ENCODE data around the gene NOL9. TPM values are rescaled to one million over a fixed set of nuclear protein-coding genes. Genes with fewer than 3 reads are reported as not detected.
A peak's percentile ranks its signal among the peaks of the same experiment; 100 is the strongest.

NOL9 gene
- total RNA-seq, 1 donor from 2014 or later = 14.2 TPM

DNA sequence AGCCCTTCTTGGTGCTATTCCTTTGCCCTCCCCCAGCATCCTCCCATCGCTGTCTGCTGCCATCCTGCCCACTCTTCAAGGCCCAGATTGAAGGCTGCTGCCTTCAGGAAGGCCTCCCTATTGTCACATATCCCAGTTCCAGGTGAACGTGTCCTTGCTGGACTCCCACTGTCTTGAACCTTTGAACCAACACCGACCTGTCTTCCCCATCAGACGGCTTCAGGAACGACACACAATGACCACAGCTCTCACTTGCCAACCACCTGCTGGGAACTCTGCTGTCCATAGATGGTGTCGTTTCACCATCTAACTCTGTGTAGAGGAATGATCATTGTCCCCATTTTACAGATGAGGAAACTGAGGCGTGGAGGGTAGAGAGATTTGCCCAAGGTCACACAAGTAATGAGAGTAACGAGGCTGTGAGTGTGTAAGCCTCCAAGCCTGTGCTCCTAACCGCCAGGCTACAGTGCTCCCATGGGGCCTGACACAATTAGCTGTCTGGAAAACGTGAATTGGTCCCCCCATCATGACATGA, 53.0 kb downstream of the NOL9 start:
- Histone ChIP-seq H3K36me3 (ENCODE audit: control insufficient read depth, insufficient read depth, low read length) (no peaks in the 10 kb centered on the region), H3K4me3 (ENCODE audit: low read depth, low read length) (no peak overlapping the region), H3K27me3 (ENCODE audit: control insufficient read depth, insufficient read depth, low read length) (peaks cover 3% of the 10 kb centered on the region)
- TF ChIP-seq, protein P1, sequence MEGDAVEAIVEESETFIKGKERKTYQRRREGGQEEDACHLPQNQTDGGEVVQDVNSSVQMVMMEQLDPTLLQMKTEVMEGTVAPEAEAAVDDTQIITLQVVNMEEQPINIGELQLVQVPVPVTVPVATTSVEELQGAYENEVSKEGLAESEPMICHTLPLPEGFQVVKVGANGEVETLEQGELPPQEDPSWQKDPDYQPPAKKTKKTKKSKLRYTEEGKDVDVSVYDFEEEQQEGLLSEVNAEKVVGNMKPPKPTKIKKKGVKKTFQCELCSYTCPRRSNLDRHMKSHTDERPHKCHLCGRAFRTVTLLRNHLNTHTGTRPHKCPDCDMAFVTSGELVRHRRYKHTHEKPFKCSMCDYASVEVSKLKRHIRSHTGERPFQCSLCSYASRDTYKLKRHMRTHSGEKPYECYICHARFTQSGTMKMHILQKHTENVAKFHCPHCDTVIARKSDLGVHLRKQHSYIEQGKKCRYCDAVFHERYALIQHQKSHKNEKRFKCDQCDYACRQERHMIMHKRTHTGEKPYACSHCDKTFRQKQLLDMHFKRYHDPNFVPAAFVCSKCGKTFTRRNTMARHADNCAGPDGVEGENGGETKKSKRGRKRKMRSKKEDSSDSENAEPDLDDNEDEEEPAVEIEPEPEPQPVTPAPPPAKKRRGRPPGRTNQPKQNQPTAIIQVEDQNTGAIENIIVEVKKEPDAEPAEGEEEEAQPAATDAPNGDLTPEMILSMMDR (IDR thresholded peaks at IDR 0.05; ENCODE audit: insufficient read depth, low read length, severe bottlenecking) = no peak
- DNase-seq (ENCODE audit: low read depth) (no peak), FAIRE-seq (no peak)

DNA sequence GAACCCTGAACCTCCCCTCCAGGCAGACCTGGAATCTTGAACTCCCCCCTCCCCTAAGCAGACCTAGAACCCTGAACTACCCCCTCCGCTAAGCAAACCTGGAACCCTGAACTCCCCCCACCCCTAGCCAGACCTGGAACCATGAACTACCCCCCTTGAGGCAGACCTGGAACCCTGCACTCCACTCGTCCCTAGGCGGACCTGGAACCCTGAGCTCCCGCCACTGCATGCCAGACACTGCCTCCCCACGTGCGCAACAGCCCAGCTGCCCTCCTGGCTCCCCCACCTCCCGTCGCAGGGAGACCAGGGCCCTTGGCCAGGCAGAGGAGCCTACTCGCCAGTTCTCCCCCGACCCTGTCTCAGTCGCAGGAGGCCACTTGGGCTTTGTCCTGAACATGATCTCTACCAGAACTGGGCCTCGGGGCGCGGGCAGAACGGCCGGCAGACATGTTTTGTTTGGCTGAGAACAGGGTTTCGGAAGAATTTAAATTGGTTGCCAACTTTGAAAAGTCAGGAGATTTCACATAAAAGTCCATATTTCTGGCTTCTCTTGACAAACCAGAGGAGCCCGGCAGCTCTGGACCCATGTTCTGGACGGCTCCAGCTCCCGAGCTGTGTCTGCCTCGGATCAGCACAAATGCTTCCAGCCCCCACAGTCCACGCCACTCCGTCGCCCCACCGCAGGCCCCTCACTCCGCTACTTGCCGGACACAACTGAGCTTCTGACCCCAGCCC, 53.6 kb downstream of the NOL9 start:
- Histone ChIP-seq H3K4me3 (ENCODE audit: low read depth, low read length) (no peak overlapping the region), H3K27me3 (ENCODE audit: control insufficient read depth, insufficient read depth, low read length) (peaks cover 3% of the 10 kb centered on the region), H3K36me3 (ENCODE audit: control insufficient read depth, insufficient read depth, low read length) (no peaks in the 10 kb centered on the region)
- TF ChIP-seq, protein P1 (IDR thresholded peaks at IDR 0.05; ENCODE audit: insufficient read depth, low read length, severe bottlenecking) = no peak
- DNase-seq (ENCODE audit: low read depth) (no peak), FAIRE-seq (no peak)

DNA sequence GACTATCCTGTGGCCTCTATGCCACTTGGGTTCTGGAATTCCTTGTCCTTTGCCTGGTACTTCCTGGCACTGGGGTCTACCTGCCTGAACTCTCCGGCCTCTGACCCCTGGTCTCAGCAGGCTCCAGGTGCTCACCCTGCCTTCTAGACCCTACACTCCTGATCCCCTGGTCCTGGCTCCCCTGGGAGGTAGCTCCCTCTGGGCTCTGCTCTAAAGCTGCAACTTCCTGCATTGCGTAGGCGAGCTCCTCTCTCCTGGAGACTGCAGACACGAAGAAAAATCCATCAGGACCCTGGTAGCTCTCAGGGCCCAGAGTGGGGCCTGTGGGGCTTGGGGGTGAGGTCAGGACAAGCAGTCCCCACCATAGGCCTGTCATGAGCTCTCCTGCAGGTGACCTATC, 55.0 kb downstream of the NOL9 start:
- FAIRE-seq (no peak), DNase-seq (ENCODE audit: low read depth) (no peak)
- Histone ChIP-seq H3K27me3 (ENCODE audit: control insufficient read depth, insufficient read depth, low read length) (peaks cover 3% of the 10 kb centered on the region), H3K4me3 (ENCODE audit: low read depth, low read length) (no peak overlapping the region), H3K36me3 (ENCODE audit: control insufficient read depth, insufficient read depth, low read length) (no peaks in the 10 kb centered on the region)
- TF ChIP-seq, protein P1 (IDR thresholded peaks at IDR 0.05; ENCODE audit: insufficient read depth, low read length, severe bottlenecking) = no peak

DNA sequence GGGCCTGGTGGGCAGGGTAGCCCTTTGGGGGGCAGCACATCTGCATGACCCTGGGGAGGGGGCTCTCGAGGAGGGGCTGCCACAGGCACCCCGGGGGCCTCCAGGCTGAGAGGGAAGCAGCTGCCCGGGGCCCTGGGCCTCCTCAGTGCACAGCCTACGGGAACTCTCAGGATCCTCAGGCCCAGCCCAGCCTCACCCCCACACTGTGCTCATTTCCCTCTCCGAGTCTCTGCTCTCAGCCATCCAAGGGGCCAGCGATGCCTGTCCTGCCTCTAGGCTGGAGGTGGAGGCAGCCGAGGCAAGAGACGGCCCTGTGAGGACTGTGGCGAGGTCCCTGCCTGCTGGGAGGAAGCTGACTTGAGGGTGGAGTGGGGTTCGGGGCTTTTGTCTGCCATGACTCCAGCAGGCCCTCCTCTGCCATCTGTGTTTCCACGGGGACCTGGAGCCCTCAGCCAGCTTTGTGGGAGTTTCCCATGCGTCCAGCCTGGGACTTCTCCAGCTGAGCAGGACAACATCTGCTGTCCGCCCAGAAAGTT, 55.7 kb downstream of the NOL9 start:
- no peak for DNase-seq (ENCODE audit: low read depth)
- H3K27me3 ChIP-seq (ENCODE audit: control insufficient read depth, insufficient read depth, low read length) = peaks cover 3% of the 10 kb centered on the region
- H3K36me3 ChIP-seq (ENCODE audit: control insufficient read depth, insufficient read depth, low read length) = no peaks in the 10 kb centered on the region
- H3K4me3 ChIP-seq (ENCODE audit: low read depth, low read length) = no peak overlapping the region
- no peak for FAIRE-seq
- TF ChIP-seq, protein P1 (IDR thresholded peaks at IDR 0.05; ENCODE audit: insufficient read depth, low read length, severe bottlenecking) = no peak

DNA sequence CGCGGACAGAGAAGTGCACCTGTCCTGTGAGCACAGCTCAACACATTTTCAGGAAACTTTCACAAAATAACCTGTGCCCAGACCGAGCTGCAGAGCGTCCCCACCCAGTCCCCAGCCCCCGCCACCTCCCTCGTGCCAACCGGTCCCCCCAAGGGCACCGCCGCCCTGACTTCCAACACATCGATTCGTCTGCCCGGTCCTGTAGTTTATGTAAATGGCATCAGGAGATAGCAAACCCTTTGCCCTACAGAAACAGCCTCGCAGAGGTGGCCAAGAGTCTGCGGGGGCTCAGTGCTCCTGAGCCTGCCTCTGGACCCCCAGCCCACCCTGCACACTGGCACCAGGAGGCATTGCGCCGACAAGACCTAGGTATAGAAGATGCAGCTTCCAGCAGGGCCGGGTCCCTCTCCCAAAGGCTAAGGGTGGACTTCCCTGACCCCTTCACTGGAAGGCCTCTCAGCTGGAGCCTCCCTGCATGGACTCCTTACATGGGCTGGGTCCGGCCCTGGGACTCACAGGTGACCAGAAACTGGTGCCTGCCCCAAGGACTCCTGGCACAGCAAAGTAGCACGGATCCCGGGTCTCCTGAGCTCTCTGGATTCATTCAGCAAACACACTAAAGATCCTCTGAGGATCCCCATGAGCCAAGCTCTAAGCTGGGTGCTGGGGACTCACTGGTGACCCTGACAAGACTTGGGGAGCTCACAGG, 56.3 kb downstream of the NOL9 start:
- H3K4me3 ChIP-seq (ENCODE audit: low read depth, low read length) = peak overlapping the region; percentile 66
- peaks cover 3% of the 10 kb centered on the region for H3K27me3 ChIP-seq (ENCODE audit: control insufficient read depth, insufficient read depth, low read length)
- no peak for DNase-seq (ENCODE audit: low read depth)
- TF ChIP-seq, protein P1 (IDR thresholded peaks at IDR 0.05; ENCODE audit: insufficient read depth, low read length, severe bottlenecking) = no peak
- H3K36me3 ChIP-seq (ENCODE audit: control insufficient read depth, insufficient read depth, low read length) = no peaks in the 10 kb centered on the region
- no peak for FAIRE-seq

All from bronchial epithelial cell (primary cell).